ENCODE results near the gene GTPBP10.

The GTPBP10 gene

GRCh38 chr7:90407484-90407821 lies 60.9 kb downstream of the GTPBP10 start:
- Histone ChIP-seq H3K27ac (no peak overlapping the region), H3K36me3 (peaks cover 4% of the 10 kb centered on the region), H3K9me3 (no peaks in the 10 kb centered on the region), H3K27me3 (peaks cover 3% of the 10 kb centered on the region), H3K4me1 (ENCODE audit: control insufficient read depth in 1 of 2, insufficient read depth in 1 of 2, low read depth in 1 of 2, low read length in 1 of 2) (peaks cover 12 to 15% of the 10 kb centered on the region in 2 experiments), H3K4me3 (ENCODE audit: low read depth in 1 of 2, low read length in 1 of 2) (no peak overlapping the region)
- no peak for TF ChIP-seq CTCF (IDR thresholded peaks at IDR 0.05)

DNA sequence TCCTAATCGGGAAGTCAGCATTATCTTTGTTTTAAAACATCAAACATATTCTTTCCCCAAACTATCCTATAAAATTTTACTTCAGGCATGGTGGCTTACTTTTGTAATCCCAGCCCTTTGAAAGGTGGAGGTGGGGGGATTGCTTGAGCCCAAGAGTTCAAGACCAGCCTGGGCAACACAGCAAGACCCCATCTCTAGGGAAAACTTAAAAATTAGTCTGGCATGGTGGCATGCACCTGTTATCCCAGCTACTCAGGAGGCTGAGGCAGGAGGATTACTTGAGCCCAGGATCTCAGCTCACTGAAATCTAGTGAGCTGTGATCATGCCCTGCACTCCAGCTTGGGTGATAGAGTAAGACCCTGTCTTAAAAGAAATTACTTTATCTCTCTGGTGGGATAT lies 61.6 kb downstream of the GTPBP10 start:
- Histone ChIP-seq H3K4me3 (ENCODE audit: low read depth in 1 of 2, low read length in 1 of 2) (no peak overlapping the region), H3K27me3 (no peaks in the 10 kb centered on the region), H3K36me3 (peaks cover 4% of the 10 kb centered on the region), H3K4me1 (ENCODE audit: control insufficient read depth in 1 of 2, insufficient read depth in 1 of 2, low read depth in 1 of 2, low read length in 1 of 2) (peaks cover 10 to 12% of the 10 kb centered on the region in 2 experiments), H3K27ac (no peak overlapping the region), H3K9me3 (no peaks in the 10 kb centered on the region)
- TF ChIP-seq CTCF (IDR thresholded peaks at IDR 0.05), result no peak

- TF ChIP-seq CTCF (IDR thresholded peaks at IDR 0.05), result no peak
- no peak overlapping the region for H3K27ac ChIP-seq
- H3K4me1 ChIP-seq (ENCODE audit: control insufficient read depth in 1 of 2, insufficient read depth in 1 of 2, low read depth in 1 of 2, low read length in 1 of 2), result no peaks in the 10 kb centered on the region
- no peak overlapping the region for H3K4me3 ChIP-seq (ENCODE audit: low read depth in 1 of 2, low read length in 1 of 2)
- peaks cover 4% of the 10 kb centered on the region for H3K36me3 ChIP-seq
- H3K9me3 ChIP-seq, result no peaks in the 10 kb centered on the region
- H3K27me3 ChIP-seq, result no peaks in the 10 kb centered on the region
Measured at GRCh38 chr7:90409667-90410066, 63.2 kb downstream of the GTPBP10 start.

GRCh38 chr7:90411510-90411909 lies 65.0 kb downstream of the GTPBP10 start:
- H3K4me3 ChIP-seq (ENCODE audit: low read depth in 1 of 2, low read length in 1 of 2), result no peak overlapping the region
- no peak overlapping the region for H3K27ac ChIP-seq
- TF ChIP-seq CTCF (IDR thresholded peaks at IDR 0.05), result no peak
- no peaks in the 10 kb centered on the region for H3K9me3 ChIP-seq
- no peaks in the 10 kb centered on the region for H3K4me1 ChIP-seq (ENCODE audit: control insufficient read depth in 1 of 2, insufficient read depth in 1 of 2, low read depth in 1 of 2, low read length in 1 of 2)
- no peaks in the 10 kb centered on the region for H3K27me3 ChIP-seq
- H3K36me3 ChIP-seq, result peaks cover 4% of the 10 kb centered on the region

DNA sequence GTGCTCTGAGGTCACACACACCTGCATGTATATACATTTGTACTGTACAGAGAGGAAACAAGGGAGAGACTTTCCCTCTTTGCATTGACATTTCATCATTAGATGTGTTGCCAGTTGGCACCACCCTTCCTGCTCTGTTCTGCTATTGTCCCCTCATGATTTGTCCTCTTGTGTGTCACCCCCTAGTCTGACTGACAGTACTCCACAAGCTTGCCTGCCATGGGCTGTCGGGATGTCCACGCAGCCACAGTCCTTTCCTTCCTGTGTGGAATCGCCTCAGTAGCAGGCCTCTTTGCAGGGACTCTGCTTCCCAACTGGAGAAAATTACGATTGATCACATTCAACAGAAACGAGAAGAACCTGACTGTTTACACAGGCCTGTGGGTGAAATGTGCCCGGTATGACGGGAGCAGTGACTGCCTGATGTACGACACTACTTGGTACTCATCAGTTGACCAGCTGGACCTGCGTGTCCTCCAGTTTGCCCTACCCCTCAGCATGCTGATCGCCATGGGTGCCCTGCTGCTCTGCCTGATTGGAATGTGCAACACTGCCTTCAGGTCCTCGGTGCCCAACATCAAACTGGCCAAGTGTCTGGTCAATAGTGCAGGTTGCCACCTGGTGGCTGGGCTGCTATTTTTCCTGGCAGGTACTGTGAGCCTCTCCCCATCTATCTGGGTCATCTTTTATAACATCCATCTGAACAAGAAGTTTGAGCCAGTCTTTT lies 66.1 kb downstream of the GTPBP10 start:
- H3K27me3 ChIP-seq, result no peaks in the 10 kb centered on the region
- peaks cover 4% of the 10 kb centered on the region for H3K36me3 ChIP-seq
- no peak for TF ChIP-seq CTCF (IDR thresholded peaks at IDR 0.05)

More for the DNA sequence above, 66.1 kb downstream of the GTPBP10 start:
- Histone ChIP-seq H3K9me3 (no peaks in the 10 kb centered on the region), H3K4me1 (ENCODE audit: control insufficient read depth in 1 of 2, insufficient read depth in 1 of 2, low read depth in 1 of 2, low read length in 1 of 2) (no peaks in the 10 kb centered on the region), H3K27ac (no peak overlapping the region), H3K4me3 (ENCODE audit: low read depth in 1 of 2, low read length in 1 of 2) (no peak overlapping the region)
